ENCODE measurements around the gene NUDT22.

Gene NUDT22

GRCh38 chr11:64186492-64187165 is 39.4 kb upstream of the NUDT22 start:
- Histone ChIP-seq H3K79me2 (ENCODE audit: control insufficient read depth, insufficient read depth, low read length, unreplicated experiment) (peaks cover 49% of the 10 kb centered on the region), H2AFZ (ENCODE audit: low read length, unreplicated experiment) (peak overlapping the region; percentile 44), H3K27ac (ENCODE audit: low read depth, low read length) (no peak overlapping the region), H3K4me1 (ENCODE audit: control insufficient read depth, insufficient read depth, low read length, unreplicated experiment) (peaks cover 21% of the 10 kb centered on the region), H3K36me3 (ENCODE audit: insufficient read depth, low read length) (0 out of 2 replicates have a peak, but pooled peaks cover 5% of the 10 kb centered on the region), H3K27me3 (ENCODE audit: insufficient read depth, low read length) (no peaks in the 10 kb centered on the region), H3K4me3 (ENCODE audit: low read depth, low read length) (no peak overlapping the region)

GRCh38 chr11:64192434-64192833 is 33.6 kb upstream of the NUDT22 start:
- Histone ChIP-seq H2AFZ (ENCODE audit: low read length, unreplicated experiment) (no peak overlapping the region), H3K4me3 (ENCODE audit: low read depth, low read length) (no peak overlapping the region), H3K4me1 (ENCODE audit: control insufficient read depth, insufficient read depth, low read length, unreplicated experiment) (peaks cover 7% of the 10 kb centered on the region), H3K27me3 (ENCODE audit: insufficient read depth, low read length) (no peaks in the 10 kb centered on the region), H3K36me3 (ENCODE audit: insufficient read depth, low read length) (peaks cover 33% of the 10 kb centered on the region), H3K79me2 (ENCODE audit: control insufficient read depth, insufficient read depth, low read length, unreplicated experiment) (peaks cover 41% of the 10 kb centered on the region), H3K27ac (ENCODE audit: low read depth, low read length) (no peak overlapping the region)

- Histone ChIP-seq H3K4me3 (ENCODE audit: low read depth, low read length) (no peak overlapping the region), H3K27ac (ENCODE audit: low read depth, low read length) (no peak overlapping the region), H3K79me2 (ENCODE audit: control insufficient read depth, insufficient read depth, low read length, unreplicated experiment) (peaks cover 17% of the 10 kb centered on the region), H3K4me1 (ENCODE audit: control insufficient read depth, insufficient read depth, low read length, unreplicated experiment) (no peaks in the 10 kb centered on the region), H3K36me3 (ENCODE audit: insufficient read depth, low read length) (peaks cover 35% of the 10 kb centered on the region), H3K27me3 (ENCODE audit: insufficient read depth, low read length) (no peaks in the 10 kb centered on the region), H2AFZ (ENCODE audit: low read length, unreplicated experiment) (no peak overlapping the region)
Measured at GRCh38 chr11:64196626-64197025, 29.4 kb upstream of the NUDT22 start.

GRCh38 chr11:64198511-64198910 is 27.6 kb upstream of the NUDT22 start:
- peaks cover 45% of the 10 kb centered on the region for H3K36me3 ChIP-seq (ENCODE audit: insufficient read depth, low read length)
- H3K27ac ChIP-seq (ENCODE audit: low read depth, low read length) = no peak overlapping the region
- H3K27me3 ChIP-seq (ENCODE audit: insufficient read depth, low read length) = no peaks in the 10 kb centered on the region
- H3K4me1 ChIP-seq (ENCODE audit: control insufficient read depth, insufficient read depth, low read length, unreplicated experiment) = no peaks in the 10 kb centered on the region
- H3K4me3 ChIP-seq (ENCODE audit: low read depth, low read length) = no peak overlapping the region
- peaks cover 3% of the 10 kb centered on the region for H3K79me2 ChIP-seq (ENCODE audit: control insufficient read depth, insufficient read depth, low read length, unreplicated experiment)
- H2AFZ ChIP-seq (ENCODE audit: low read length, unreplicated experiment) = no peak overlapping the region

GRCh38 chr11:64201543-64201942 is 24.5 kb upstream of the NUDT22 start:
- no peak overlapping the region for H2AFZ ChIP-seq (ENCODE audit: low read length, unreplicated experiment)
- H3K36me3 ChIP-seq (ENCODE audit: insufficient read depth, low read length) = peaks cover 24% of the 10 kb centered on the region; the same call in 1 of the 2 replicates
- no peak overlapping the region for H3K4me3 ChIP-seq (ENCODE audit: low read depth, low read length)
- H3K27ac ChIP-seq (ENCODE audit: low read depth, low read length) = no peak overlapping the region
- no peaks in the 10 kb centered on the region for H3K27me3 ChIP-seq (ENCODE audit: insufficient read depth, low read length)
- no peaks in the 10 kb centered on the region for H3K79me2 ChIP-seq (ENCODE audit: control insufficient read depth, insufficient read depth, low read length, unreplicated experiment)
- peaks cover 5% of the 10 kb centered on the region for H3K4me1 ChIP-seq (ENCODE audit: control insufficient read depth, insufficient read depth, low read length, unreplicated experiment)

GRCh38 chr11:64202992-64203391 is 23.1 kb upstream of the NUDT22 start:
- H3K79me2 ChIP-seq (ENCODE audit: control insufficient read depth, insufficient read depth, low read length, unreplicated experiment) = no peaks in the 10 kb centered on the region
- peaks cover 17% of the 10 kb centered on the region; the same call in 1 of the 2 replicates for H3K36me3 ChIP-seq (ENCODE audit: insufficient read depth, low read length)
- no peak overlapping the region for H2AFZ ChIP-seq (ENCODE audit: low read length, unreplicated experiment)
- H3K27me3 ChIP-seq (ENCODE audit: insufficient read depth, low read length) = no peaks in the 10 kb centered on the region
- H3K27ac ChIP-seq (ENCODE audit: low read depth, low read length) = no peak overlapping the region
- peaks cover 17% of the 10 kb centered on the region for H3K4me1 ChIP-seq (ENCODE audit: control insufficient read depth, insufficient read depth, low read length, unreplicated experiment)
- H3K4me3 ChIP-seq (ENCODE audit: low read depth, low read length) = no peak overlapping the region

- H3K36me3 ChIP-seq (ENCODE audit: insufficient read depth, low read length) = peaks cover 17% of the 10 kb centered on the region; the same call in 1 of the 2 replicates
- no peaks in the 10 kb centered on the region for H3K27me3 ChIP-seq (ENCODE audit: insufficient read depth, low read length)
- H3K4me3 ChIP-seq (ENCODE audit: low read depth, low read length) = no peak overlapping the region
- peaks cover 19% of the 10 kb centered on the region for H3K4me1 ChIP-seq (ENCODE audit: control insufficient read depth, insufficient read depth, low read length, unreplicated experiment)
- H3K79me2 ChIP-seq (ENCODE audit: control insufficient read depth, insufficient read depth, low read length, unreplicated experiment) = no peaks in the 10 kb centered on the region
- no peak overlapping the region for H3K27ac ChIP-seq (ENCODE audit: low read depth, low read length)
- H2AFZ ChIP-seq (ENCODE audit: low read length, unreplicated experiment) = no peak overlapping the region
Measured at GRCh38 chr11:64203421-64204079, 22.5 kb upstream of the NUDT22 start.

- Histone ChIP-seq H2AFZ (ENCODE audit: low read length, unreplicated experiment) (no peak overlapping the region), H3K27ac (ENCODE audit: low read depth, low read length) (no peak overlapping the region), H3K27me3 (ENCODE audit: insufficient read depth, low read length) (no peaks in the 10 kb centered on the region), H3K36me3 (ENCODE audit: insufficient read depth, low read length) (peaks cover 17% of the 10 kb centered on the region; the same call in 1 of the 2 replicates), H3K4me1 (ENCODE audit: control insufficient read depth, insufficient read depth, low read length, unreplicated experiment) (peaks cover 19% of the 10 kb centered on the region), H3K79me2 (ENCODE audit: control insufficient read depth, insufficient read depth, low read length, unreplicated experiment) (no peaks in the 10 kb centered on the region), H3K4me3 (ENCODE audit: low read depth, low read length) (no peak overlapping the region)
Measured at GRCh38 chr11:64204080-64204440, 22.0 kb upstream of the NUDT22 start.

GRCh38 chr11:64204464-64204989 is 21.5 kb upstream of the NUDT22 start:
- Histone ChIP-seq H3K79me2 (ENCODE audit: control insufficient read depth, insufficient read depth, low read length, unreplicated experiment) (no peaks in the 10 kb centered on the region), H3K36me3 (ENCODE audit: insufficient read depth, low read length) (peaks cover 17% of the 10 kb centered on the region; the same call in 1 of the 2 replicates), H3K4me1 (ENCODE audit: control insufficient read depth, insufficient read depth, low read length, unreplicated experiment) (peaks cover 19% of the 10 kb centered on the region), H2AFZ (ENCODE audit: low read length, unreplicated experiment) (no peak overlapping the region), H3K27ac (ENCODE audit: low read depth, low read length) (no peak overlapping the region), H3K4me3 (ENCODE audit: low read depth, low read length) (no peak overlapping the region), H3K27me3 (ENCODE audit: insufficient read depth, low read length) (no peaks in the 10 kb centered on the region)

- H3K4me1 ChIP-seq (ENCODE audit: control insufficient read depth, insufficient read depth, low read length, unreplicated experiment) = peaks cover 19% of the 10 kb centered on the region
- H3K36me3 ChIP-seq (ENCODE audit: insufficient read depth, low read length) = peaks cover 10% of the 10 kb centered on the region; the same call in 1 of the 2 replicates
- H3K4me3 ChIP-seq (ENCODE audit: low read depth, low read length) = 0 out of 2 replicates have a peak within 1 kb of the TSS, but pooled peaks have one; percentile 24
- H3K79me2 ChIP-seq (ENCODE audit: control insufficient read depth, insufficient read depth, low read length, unreplicated experiment) = no peaks in the 10 kb centered on the region
- H3K27me3 ChIP-seq (ENCODE audit: insufficient read depth, low read length) = no peaks in the 10 kb centered on the region
- H3K27ac ChIP-seq (ENCODE audit: low read depth, low read length) = peak within 1 kb of the TSS; percentile 56
- peak within 1 kb of the TSS; percentile 28 for H2AFZ ChIP-seq (ENCODE audit: low read length, unreplicated experiment)
Measured at GRCh38 chr11:64206457-64207255, 19.4 kb upstream of the NUDT22 start, which contains the start of gene FERMT3. Gene FERMT3 (plus strand): TSS chr11:64206721. CDS start chr11:64207365, 644 bp downstream.

Measured in ACC112 (cell line).